Measurements from ENCODE around the gene DLGAP1.

DNA sequence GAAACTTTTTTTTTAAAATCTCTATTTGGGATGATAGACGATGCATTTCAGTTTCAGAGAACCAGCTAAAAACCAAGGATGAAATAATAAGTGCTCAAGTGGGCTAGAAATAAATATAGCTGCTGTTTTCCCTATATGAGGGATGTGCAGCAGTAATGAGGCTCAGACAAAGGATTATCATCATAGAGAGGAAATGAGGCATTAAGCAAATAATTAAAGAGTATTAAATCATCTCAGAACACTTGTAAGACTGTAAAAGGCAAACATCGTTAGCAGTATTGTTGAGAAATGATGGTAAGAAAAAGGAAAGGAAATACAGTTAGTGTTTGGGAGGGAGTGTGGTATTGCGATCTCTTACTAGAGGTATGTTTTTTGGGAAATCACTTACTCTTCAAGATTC, 771.6 kb downstream of the DLGAP1 start:
- TF ChIP-seq, protein P1, sequence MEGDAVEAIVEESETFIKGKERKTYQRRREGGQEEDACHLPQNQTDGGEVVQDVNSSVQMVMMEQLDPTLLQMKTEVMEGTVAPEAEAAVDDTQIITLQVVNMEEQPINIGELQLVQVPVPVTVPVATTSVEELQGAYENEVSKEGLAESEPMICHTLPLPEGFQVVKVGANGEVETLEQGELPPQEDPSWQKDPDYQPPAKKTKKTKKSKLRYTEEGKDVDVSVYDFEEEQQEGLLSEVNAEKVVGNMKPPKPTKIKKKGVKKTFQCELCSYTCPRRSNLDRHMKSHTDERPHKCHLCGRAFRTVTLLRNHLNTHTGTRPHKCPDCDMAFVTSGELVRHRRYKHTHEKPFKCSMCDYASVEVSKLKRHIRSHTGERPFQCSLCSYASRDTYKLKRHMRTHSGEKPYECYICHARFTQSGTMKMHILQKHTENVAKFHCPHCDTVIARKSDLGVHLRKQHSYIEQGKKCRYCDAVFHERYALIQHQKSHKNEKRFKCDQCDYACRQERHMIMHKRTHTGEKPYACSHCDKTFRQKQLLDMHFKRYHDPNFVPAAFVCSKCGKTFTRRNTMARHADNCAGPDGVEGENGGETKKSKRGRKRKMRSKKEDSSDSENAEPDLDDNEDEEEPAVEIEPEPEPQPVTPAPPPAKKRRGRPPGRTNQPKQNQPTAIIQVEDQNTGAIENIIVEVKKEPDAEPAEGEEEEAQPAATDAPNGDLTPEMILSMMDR (conservative IDR thresholded peaks at IDR 0.05; ENCODE audit: low read depth, low read length) = no peak
- TF ChIP-seq, protein P2, sequence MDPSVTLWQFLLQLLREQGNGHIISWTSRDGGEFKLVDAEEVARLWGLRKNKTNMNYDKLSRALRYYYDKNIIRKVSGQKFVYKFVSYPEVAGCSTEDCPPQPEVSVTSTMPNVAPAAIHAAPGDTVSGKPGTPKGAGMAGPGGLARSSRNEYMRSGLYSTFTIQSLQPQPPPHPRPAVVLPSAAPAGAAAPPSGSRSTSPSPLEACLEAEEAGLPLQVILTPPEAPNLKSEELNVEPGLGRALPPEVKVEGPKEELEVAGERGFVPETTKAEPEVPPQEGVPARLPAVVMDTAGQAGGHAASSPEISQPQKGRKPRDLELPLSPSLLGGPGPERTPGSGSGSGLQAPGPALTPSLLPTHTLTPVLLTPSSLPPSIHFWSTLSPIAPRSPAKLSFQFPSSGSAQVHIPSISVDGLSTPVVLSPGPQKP (IDR thresholded peaks at IDR 0.05; ENCODE audit: borderline replicate concordance, low read depth, low read length) = no peak
- TF ChIP-seq SMC3 (IDR thresholded peaks at IDR 0.05; ENCODE audit: low read depth, low read length) (no peak), RAD21 (IDR thresholded peaks at IDR 0.05; ENCODE audit: low read length) (no peak), RCOR1 (IDR thresholded peaks at IDR 0.05; ENCODE audit: insufficient replicate concordance, low read length) (no peak), POLR2A (IDR thresholded peaks at IDR 0.05; ENCODE audit: low read depth, low read length) (no peak), NFE2L2 (IDR thresholded peaks at IDR 0.05; ENCODE audit: low read depth, low read length) (no peak), MXI1 (IDR thresholded peaks at IDR 0.05; ENCODE audit: borderline replicate concordance, low read depth, low read length) (no peak), CEBPB (IDR thresholded peaks at IDR 0.05; ENCODE audit: low read depth, low read length) (no peak), FOS (IDR thresholded peaks at IDR 0.05; ENCODE audit: low read depth, low read length) (no peak)
